OCI-LY7 (cell line): ENCODE measurements around the gene RGL1. TPM values are rescaled to one million over a fixed set of nuclear protein-coding genes. Genes with fewer than 3 reads are reported as not detected.

Experiments
- BruUV-seq: library from RNA; stranded (reverse); fragments of 400-500 nt; replicated peaks from 2 replicates; lab custom pipeline; 2021; lab: Mats Ljungman, UMichigan
- CTCF ChIA-PET: fragments of 300-600 bp; sonication (Branson Sonifier 250); formaldehyde crosslinking; loops from one replicate; lab custom pipeline; 2022; ENCODE audit warnings: antibody characterized with exemption; ENCODE audit not compliant: unreplicated experiment; lab: Charles Lee
- POLR2A ChIA-PET: fragments of 300-600 bp; sonication (Branson Sonifier 250); formaldehyde crosslinking; loops from one replicate; lab custom pipeline; 2022; ENCODE audit warnings: antibody characterized with exemption; lab: Charles Lee
- DNase-seq: peaks from one replicate; pipeline ENCODE4 v3.0.0-alpha.2; 2015; ENCODE audit warnings: low spot score
- H2AFZ ChIP-seq: fragments of 200-600 bp; sonication (generic), shearing (Covaris generic); 2 replicates; pipeline ENCODE4 v1.6.1; 2014; ENCODE audit warnings: mild to moderate bottlenecking, antibody characterized with exemption, low read length, moderate library complexity
- H3K27ac ChIP-seq: fragments of 200-600 bp; sonication (generic); 2 replicates; pipeline ENCODE4 v1.5.1; 2014; ENCODE audit warnings: mixed run types, low read depth, mild to moderate bottlenecking, moderate library complexity, low read length, inconsistent platforms; ENCODE audit not compliant: poor library complexity, severe bottlenecking
- H3K36me3 ChIP-seq: fragments of 200-600 bp; sonication (generic); 2 replicates; pipeline ENCODE4 v1.6.1; 2014; ENCODE audit warnings: mild to moderate bottlenecking, antibody characterized with exemption, low read length, moderate library complexity, mixed read lengths; ENCODE audit not compliant: insufficient read depth
- H3K4me1 ChIP-seq: fragments of 200-600 bp; sonication (generic); 2 replicates; pipeline ENCODE4 v1.5.1; 2014; ENCODE audit warnings: mild to moderate bottlenecking, low read length; ENCODE audit not compliant: insufficient read depth, poor library complexity, severe bottlenecking
- H3K4me2 ChIP-seq: fragments of 200-600 bp; sonication (generic); 2 replicates; pipeline ENCODE4 v1.6.1; 2014; ENCODE audit warnings: mild to moderate bottlenecking, low read length
- H3K4me3 ChIP-seq: fragments of 200-600 bp; sonication (generic); 2 replicates; pipeline ENCODE4 v1.5.1; 2014; ENCODE audit warnings: mild to moderate bottlenecking, low read depth, low read length; ENCODE audit not compliant: poor library complexity, severe bottlenecking
- H3K79me2 ChIP-seq: fragments of 200-600 bp; sonication (generic); 2 replicates; pipeline ENCODE4 v1.6.1; 2016; ENCODE audit warnings: low read depth, mild to moderate bottlenecking, low read length, moderate library complexity, mixed read lengths; ENCODE audit not compliant: insufficient read depth
- H3K9me2 ChIP-seq: fragments of 200-600 bp; sonication (generic); 2 replicates; pipeline ENCODE4 v1.6.1; 2016; ENCODE audit warnings: mild to moderate bottlenecking, low read length, mixed read lengths; ENCODE audit not compliant: insufficient read depth
- H3K9me3 ChIP-seq: fragments of 200-600 bp; sonication (generic); 2 replicates; pipeline ENCODE4 v1.6.1; 2014; ENCODE audit warnings: mild to moderate bottlenecking, mixed run types, low read length, mixed read lengths
- H4K20me1 ChIP-seq: fragments of 200-600 bp; sonication (generic); 2 replicates; pipeline ENCODE4 v1.6.1; 2014; ENCODE audit warnings: mild to moderate bottlenecking, antibody characterized with exemption, low read length, moderate library complexity, mixed read lengths; ENCODE audit not compliant: insufficient read depth
- EZH2phosphoT487 ChIP-seq: fragments of 200-600 bp; sonication (generic); IDR thresholded peaks from 2 replicates; pipeline ENCODE4 v1.6.1; 2018; ENCODE audit warnings: low read depth, borderline replicate concordance, mild to moderate bottlenecking, mixed run types, antibody characterized with exemption, low read length, moderate library complexity, mixed read lengths
- intact Hi-C: fragments of 100-400 bp; cut with micrococcal nuclease; formaldehyde crosslinking; loops from one replicate; pipeline ENCODE4 v1.10.0; 2022; ENCODE audit not compliant: unreplicated experiment
- total RNA-seq, 2 experiments: library from RNA; depleted of rRNA in 1 of 2; stranded (reverse); fragments of >200 nt in 1 of 2; shearing (Covaris generic) in 1 of 2; gene quantifications; 2 replicates each; pipeline ENCODE4 v1.2.3, GENCODE V29; 2014 to 2022
- TF ChIP-seq, protein P1 (sequence below): fragments of 200-600 bp; sonication (generic); conservative IDR thresholded peaks from 2 replicates; pipeline ENCODE4 v1.5.1; 2014; ENCODE audit warnings: mild to moderate bottlenecking, antibody characterized with exemption, low read length, moderate library complexity, mixed read lengths

RGL1 gene
- total RNA-seq, 2 experiments from 2014 or later, result 0.32 to 0.35 TPM

DNA sequence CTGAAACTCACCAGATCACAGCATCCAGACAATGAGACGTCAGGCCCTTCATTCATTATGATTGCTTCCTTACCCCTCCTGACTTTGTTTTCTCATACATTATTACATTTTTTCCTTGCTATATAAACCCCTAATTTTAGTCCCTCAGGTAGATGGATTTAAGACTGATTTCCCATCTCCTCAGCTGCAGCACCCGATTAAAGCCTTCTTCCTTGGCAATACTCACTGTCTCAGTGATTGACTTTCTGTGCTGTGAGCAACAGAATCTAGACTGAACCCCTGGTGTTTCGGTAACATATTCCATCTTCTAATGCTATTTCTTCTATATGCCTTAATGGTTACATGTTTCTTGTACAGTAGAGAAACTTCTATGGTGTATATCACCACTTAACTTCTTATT, 30.0 kb upstream of the RGL1 start:
- Histone ChIP-seq H4K20me1 (no peaks in the 10 kb centered on the region), H3K4me2 (no peak overlapping the region), H3K9me2 (no peaks in the 10 kb centered on the region), H3K4me1 (no peaks in the 10 kb centered on the region), H3K4me3 (no peak overlapping the region), H3K79me2 (no peaks in the 10 kb centered on the region), H3K36me3 (no peaks in the 10 kb centered on the region), H3K27ac (no peak overlapping the region), H2AFZ (no peak overlapping the region), H3K9me3 (no peaks in the 10 kb centered on the region)
- TF ChIP-seq, protein P1, sequence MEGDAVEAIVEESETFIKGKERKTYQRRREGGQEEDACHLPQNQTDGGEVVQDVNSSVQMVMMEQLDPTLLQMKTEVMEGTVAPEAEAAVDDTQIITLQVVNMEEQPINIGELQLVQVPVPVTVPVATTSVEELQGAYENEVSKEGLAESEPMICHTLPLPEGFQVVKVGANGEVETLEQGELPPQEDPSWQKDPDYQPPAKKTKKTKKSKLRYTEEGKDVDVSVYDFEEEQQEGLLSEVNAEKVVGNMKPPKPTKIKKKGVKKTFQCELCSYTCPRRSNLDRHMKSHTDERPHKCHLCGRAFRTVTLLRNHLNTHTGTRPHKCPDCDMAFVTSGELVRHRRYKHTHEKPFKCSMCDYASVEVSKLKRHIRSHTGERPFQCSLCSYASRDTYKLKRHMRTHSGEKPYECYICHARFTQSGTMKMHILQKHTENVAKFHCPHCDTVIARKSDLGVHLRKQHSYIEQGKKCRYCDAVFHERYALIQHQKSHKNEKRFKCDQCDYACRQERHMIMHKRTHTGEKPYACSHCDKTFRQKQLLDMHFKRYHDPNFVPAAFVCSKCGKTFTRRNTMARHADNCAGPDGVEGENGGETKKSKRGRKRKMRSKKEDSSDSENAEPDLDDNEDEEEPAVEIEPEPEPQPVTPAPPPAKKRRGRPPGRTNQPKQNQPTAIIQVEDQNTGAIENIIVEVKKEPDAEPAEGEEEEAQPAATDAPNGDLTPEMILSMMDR, result no peak
- no peak for TF ChIP-seq EZH2phosphoT487
- no peak for DNase-seq
- POLR2A ChIA-PET, result no interaction called here
- intact Hi-C loops, result no loop called here
- no TSS peak for BruUV-seq
- CTCF ChIA-PET, result no interaction called here

DNA sequence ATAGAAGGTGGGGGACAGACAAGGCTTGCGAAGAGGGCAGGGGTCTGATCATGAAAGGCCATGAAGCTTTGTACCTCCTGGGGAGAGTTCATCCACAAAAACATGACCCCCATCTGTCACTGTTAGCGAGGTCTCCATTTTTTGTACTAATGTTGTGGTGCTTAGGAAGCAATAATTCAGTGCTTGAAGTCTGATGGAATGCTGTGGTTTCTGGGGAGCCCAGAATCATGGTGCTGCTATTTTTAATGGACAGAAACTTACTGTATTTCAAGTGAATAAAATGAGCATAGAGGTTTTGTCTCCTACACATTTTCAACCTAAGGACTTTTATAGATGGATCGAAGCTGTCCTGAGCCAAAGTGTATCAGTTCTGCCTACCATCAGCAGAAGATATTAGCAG, 28.2 kb upstream of the RGL1 start:
- no peak for DNase-seq
- H3K4me2 ChIP-seq, result no peak overlapping the region
- H3K9me2 ChIP-seq, result no peaks in the 10 kb centered on the region
- intact Hi-C loops, result no loop called here
- no peaks in the 10 kb centered on the region for H3K36me3 ChIP-seq
- BruUV-seq, result no TSS peak
- no peak overlapping the region for H2AFZ ChIP-seq
- ChIA-PET CTCF (no interaction called here), POLR2A (no interaction called here)
- no peaks in the 10 kb centered on the region for H3K9me3 ChIP-seq
- no peaks in the 10 kb centered on the region for H3K4me1 ChIP-seq
- H3K79me2 ChIP-seq, result no peaks in the 10 kb centered on the region
- TF ChIP-seq EZH2phosphoT487, result no peak
- TF ChIP-seq, protein P1, result no peak
- H4K20me1 ChIP-seq, result no peaks in the 10 kb centered on the region
- no peak overlapping the region for H3K27ac ChIP-seq
- no peak overlapping the region for H3K4me3 ChIP-seq

DNA sequence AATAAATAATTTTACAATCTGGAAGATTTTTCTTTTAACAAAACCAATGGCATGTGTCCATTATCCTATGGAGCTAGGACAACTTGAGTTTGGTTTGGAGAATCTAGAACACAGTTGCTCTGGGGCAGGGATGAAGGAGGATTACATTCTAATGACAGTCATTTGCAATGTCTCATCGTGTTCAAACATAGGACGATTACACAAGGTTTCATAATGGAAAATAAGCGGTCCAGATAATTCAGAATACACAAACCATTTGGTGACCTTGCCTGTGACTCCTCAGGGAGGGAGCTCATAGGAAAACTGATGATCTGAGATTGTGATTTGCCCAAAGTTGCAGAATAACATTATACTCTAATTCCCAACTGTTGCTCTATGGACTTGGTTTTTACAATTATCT, 27.6 kb upstream of the RGL1 start:
- no peak overlapping the region for H3K27ac ChIP-seq
- BruUV-seq, result no TSS peak
- DNase-seq, result no peak
- intact Hi-C loops, result no loop called here
- no peak overlapping the region for H2AFZ ChIP-seq
- ChIA-PET CTCF (no interaction called here), POLR2A (interaction anchor here (0.7 kb wide), 1 partner anchor 493 kb away, joined by 3 read pairs; no protein-coding TSS in a partner anchor)
- H3K36me3 ChIP-seq, result no peaks in the 10 kb centered on the region
- H4K20me1 ChIP-seq, result no peaks in the 10 kb centered on the region
- H3K79me2 ChIP-seq, result no peaks in the 10 kb centered on the region
- no peak overlapping the region for H3K4me3 ChIP-seq
- H3K4me1 ChIP-seq, result no peaks in the 10 kb centered on the region
- H3K9me3 ChIP-seq, result no peaks in the 10 kb centered on the region
- no peaks in the 10 kb centered on the region for H3K9me2 ChIP-seq
- no peak overlapping the region for H3K4me2 ChIP-seq
- TF ChIP-seq EZH2phosphoT487, result no peak
- TF ChIP-seq, protein P1, result no peak
